GM19467 (cell line): Measurements from ENCODE around the gene PPP1R3C.

Source experiments
- ATAC-seq: cut with Tn5 transposase; IDR thresholded peaks from one replicate; pipeline ENCODE4 v1.9.1; 2021; ENCODE audit warnings: mild to moderate bottlenecking, moderate library complexity; ENCODE audit not compliant: unreplicated experiment

Gene PPP1R3C

DNA sequence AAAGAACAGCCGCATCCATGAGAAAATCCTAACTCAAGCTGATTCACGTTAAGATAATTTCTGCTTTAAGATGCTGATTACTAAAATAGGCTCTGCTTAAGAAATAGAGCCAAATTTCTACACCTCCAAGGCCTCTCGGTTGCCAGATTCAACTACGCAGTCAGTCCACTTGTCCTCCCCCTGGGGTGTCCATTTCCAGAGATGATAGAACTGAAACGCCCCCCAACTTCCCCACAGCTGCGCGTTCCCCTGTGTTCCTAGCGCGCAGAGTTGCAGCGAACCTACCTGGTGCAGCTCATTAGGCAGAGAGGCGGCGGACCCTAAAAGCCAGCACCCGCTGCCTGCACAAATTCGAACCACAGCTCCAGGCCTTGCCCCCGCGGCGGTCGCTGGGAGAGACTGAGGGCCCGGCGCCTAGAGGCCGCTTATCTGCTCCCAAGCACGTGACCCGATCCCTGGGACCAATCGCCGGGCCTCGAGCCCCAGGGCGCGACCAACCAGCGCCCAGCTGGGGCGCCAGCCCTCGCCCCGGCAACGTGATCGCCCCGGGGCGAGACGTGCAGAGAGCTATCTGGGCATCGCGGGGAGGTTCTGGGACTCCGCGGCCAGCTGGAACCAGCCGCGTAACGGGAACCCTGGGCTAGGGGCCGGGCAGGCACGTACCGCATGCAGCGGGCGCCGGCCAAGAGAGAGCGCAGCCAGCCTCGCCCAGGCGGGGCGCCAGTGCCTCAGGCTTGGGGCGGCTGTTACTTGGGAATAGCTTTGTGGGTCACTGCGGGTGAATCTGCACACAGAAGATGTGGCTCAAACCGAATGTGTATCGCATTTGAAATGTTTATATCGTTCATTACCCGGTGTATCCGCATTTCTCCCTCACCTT is at the start of gene PPP1R3C:
TSS of gene PPP1R3C (minus strand) at position 401 of the 880 bp plus-strand sequence. CDS start at position 299, 102 bp downstream.
- ATAC-seq = no peak

DNA sequence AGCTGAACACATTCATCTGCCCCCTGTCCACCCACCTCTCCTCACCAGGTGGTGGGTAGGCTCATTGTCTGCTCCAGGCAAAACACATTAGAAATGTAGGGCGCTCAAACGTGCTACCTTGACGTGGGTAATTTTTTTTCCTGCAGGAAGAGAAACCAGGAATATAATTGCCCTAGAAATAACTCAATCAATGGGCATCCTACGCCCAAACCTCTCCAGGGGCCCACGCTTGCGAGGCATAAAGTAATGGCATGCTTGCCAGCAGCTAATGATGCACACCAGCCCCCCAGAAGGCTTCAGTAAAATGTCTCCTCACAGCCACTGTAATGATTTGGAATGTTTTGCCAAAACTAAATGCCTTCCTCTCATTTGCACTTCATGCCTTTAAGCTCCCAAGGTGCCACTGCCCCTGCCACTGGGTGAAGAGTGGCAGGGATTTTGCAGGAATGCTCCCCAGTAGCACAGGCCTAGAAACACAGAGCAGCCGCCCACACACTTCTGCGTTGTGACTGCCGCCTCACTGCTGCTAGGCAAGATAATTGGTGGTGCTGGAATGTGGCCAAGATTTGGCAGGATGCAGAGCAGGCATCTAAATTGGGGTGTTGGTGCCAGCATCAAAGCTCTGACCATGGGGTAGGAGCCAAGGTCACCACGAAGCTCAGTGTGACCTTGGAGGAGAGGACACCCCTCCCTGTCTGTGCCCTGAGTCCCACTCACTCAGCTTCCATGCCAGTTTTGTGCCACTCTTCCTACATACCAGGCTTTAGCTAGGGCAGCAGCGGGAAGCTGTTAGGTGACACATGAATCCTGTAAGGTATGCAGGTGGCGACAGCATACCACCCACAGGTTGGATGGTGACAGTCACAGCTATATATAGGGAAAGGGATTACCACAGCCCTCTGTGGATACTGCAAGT is 48.7 kb upstream of the PPP1R3C start:
- ATAC-seq = no peak

DNA sequence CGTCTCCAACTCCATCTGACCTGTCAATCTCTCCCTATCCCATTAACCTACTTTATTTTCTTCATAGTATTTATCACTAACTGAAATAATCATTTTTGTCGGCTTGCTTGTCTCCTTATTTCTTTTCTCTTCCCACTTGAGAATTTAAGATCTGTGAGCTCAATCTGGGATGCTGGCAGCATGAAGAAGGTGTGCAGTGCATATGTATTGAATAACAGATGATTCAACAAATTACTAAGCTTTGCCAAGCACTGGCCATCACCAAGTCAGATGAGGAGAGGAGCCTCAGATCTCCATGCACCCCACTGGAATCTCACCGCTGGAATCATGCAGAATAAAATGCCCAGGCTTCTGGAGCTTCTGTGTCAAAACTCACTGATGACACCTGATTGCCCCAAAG is 47.6 kb upstream of the PPP1R3C start:
- ATAC-seq = no peak

DNA sequence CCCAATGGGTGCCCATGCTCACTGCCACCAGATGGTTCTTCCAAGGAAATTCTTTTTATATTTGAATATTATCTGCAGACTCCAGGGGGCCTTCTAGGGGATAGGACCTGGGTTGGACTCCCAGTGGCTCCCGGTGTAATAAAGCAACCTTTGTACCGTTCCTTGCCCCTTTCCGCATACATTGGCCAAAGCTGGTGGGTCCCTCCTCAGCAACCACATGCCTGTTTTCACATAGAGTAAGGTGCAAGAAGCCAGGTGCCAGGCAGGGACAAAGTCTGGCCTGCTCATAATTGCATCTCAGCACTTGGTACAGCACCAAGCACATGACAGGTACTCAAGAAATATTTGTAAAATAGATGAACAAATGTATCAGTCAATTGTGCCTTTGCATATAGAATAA is 46.4 kb upstream of the PPP1R3C start:
- no peak for ATAC-seq

DNA sequence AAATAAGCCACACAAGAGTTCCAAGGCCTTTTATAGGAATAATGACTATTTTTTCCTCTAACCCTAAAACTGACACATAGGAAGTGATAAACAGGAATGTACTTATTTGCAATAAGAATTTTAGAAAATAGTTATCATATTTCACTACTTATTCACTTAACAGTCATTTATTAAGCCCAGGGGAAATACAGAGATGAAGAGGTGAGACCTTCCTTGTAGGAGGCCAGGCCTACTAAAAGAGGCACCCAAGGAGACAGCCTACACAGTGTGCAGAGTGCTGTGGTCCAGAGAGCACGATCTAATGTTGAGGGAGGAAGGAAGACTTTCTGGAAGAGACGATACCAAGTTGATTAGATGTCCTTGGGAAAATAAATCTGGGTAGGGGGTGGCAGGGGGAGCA is 45.0 kb upstream of the PPP1R3C start:
- no peak for ATAC-seq

DNA sequence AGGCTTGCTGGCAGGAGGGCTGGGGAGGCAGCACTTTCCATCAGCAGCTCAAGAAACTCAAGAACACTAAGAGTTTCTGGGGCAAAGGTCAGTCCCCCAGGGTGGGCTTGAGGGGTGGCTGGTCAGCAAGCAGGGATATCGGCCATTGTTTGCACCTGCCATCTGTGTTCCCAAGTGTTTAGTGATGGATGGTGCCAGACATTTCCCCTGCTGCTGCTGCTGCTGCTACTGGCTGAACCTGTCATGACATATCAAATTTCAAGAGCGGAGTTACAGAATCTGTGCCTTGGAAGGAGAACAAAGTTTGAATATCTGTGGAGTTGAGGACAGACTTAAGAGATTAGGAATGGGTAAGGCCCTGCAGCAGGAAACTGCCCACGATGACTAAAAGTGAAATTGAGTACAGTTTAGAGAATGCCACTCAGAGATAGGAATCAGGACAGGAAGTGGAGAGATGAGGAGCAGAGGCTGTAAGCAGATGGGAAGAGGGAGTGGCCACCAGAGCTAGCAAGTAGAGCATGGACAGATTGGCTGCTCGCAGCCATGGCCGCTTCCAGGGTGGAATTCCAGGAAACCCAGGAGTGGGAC is 39.2 kb upstream of the PPP1R3C start:
- ATAC-seq = no peak

DNA sequence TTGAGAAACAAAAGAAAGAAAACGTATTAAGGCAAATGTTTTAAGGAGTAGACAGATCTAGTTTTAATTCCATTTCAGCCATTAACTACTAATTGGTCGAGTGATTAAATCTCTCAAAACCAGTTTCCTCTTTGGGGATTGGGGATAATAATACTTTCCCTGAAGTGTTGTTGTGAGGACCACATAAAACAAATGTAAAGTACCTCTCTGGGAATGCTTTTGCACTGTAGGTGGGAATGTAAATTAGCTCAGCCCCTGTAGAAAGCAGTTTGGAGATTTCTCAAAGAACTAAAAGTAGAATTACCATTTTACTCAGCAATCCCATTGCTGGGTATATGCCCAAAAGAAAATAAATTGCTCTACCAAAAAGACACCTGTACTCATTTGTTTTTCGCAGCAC is 36.0 kb upstream of the PPP1R3C start:
- ATAC-seq = no peak

DNA sequence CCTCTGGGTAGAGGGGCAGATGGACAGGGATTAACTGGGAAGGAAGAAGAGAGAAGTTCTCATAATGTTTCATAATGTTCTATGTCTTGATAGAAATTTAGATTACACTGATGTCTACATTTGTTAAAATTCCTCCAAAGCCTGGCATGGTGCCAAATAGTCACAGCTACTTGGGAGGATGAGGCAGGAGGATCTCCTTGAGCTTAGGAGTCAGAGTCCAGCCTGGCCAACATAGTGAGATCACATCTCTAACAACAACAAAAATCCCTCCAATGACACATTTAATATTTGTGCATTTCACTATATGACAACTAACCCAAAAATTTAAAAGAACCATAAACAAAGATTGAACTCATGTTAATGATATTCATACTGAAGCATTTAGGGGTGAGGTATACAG is 33.0 kb upstream of the PPP1R3C start:
- ATAC-seq = no peak

DNA sequence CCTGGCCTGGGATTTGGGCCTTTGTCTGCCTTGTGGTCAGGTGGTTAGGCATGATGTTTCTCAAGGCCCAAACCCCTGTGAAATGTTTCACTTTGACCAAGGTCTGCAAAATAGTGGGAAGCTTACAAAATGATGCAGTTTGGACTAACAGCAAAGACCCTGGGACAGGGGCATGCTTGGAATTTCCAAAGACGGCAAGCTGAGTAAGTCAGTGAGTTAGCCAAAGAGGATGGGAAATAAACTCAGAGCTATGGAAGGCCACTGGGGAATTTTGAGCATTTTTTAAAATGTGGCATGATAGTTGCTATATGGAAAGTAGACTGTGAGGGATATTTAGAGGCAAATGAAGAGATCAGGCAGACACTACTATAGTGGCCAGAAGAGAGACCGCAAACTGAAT is 31.6 kb upstream of the PPP1R3C start:
- no peak for ATAC-seq

DNA sequence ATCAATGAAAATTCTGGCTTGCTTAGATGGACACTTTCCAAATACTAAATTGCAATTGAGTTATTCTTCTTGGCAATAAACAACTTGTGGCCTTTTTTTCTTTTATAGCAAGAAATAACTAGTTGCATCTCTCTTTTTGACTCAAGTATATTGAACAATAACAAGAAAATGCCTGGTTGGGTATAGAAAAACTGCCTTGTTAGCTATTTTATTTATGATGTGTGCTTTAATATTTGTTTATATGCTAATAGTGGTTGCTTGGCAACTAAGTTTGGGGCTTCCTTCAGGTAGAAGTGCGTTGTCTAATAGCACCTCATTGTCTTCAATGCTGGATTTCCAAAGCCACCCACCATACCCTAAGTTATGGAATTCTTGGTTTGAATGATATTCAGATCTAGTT is 30.1 kb upstream of the PPP1R3C start:
- ATAC-seq = no peak

DNA sequence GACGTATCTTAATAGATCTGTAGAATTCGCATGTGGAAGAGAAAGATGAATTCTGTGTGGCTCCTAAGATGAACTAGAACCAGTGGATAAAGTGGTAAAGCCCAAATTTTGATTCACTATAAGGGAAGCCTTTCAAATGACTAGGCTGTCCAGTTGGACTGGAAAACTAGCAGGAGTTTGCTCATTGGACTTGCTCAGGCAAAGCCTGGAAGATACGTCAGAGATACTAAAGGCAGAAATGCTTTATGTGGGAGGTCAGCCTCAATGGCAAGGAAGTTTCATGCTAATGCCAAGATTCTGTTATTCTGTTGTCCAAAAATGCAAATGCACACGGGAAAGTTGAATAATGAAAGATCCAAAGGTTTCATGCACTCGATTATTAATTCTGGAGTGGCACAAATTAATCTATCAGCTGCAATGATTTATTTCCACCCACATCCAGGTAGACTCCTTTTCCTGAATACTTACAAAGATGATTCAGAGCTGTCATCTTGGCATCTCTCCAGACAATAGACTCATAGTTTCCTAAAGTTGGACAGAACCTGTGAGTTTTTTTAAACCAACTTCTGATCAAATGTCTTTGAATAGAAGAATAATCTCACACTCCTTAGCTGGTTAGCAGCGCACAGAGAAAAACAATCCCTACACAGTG is 20.5 kb upstream of the PPP1R3C start:
- no peak for ATAC-seq

DNA sequence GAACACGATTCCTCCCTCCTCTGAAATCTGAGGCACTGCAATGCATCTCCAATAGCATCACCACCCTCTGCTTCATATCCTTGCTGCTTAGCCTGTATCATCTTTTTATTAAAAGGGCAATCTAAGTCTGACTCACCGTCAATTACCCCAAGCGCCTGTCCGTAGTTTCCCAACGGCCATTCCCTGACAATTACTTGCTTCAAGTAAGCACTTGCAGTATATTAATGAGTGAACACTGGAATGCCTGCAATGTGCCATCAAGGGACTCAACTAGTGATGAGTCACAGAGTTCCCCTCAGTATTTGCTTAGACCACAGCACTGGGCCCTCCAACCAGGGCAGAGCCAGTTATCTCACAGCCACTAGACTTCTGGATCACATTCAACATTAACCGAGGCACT is 19.5 kb upstream of the PPP1R3C start:
- no peak for ATAC-seq

DNA sequence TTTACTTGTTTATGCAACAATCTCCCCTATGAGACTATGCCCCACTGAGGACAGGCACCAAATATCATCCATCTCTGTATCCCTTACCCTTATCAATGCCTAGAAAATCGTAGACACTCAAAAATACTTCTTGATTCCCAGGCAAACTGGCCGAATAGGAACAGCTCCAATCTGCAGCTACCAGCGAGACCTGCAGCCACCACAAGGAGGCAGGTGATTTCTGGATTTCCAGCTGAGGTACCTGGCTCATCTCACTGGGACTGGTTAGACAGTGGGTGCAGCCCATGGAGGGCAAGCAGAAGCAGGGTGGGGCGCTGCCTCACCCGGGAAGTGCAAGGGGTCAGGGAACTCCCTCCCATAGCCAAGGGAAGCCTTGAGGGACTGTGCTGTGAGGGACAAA is 10.8 kb upstream of the PPP1R3C start:
- ATAC-seq = no peak

DNA sequence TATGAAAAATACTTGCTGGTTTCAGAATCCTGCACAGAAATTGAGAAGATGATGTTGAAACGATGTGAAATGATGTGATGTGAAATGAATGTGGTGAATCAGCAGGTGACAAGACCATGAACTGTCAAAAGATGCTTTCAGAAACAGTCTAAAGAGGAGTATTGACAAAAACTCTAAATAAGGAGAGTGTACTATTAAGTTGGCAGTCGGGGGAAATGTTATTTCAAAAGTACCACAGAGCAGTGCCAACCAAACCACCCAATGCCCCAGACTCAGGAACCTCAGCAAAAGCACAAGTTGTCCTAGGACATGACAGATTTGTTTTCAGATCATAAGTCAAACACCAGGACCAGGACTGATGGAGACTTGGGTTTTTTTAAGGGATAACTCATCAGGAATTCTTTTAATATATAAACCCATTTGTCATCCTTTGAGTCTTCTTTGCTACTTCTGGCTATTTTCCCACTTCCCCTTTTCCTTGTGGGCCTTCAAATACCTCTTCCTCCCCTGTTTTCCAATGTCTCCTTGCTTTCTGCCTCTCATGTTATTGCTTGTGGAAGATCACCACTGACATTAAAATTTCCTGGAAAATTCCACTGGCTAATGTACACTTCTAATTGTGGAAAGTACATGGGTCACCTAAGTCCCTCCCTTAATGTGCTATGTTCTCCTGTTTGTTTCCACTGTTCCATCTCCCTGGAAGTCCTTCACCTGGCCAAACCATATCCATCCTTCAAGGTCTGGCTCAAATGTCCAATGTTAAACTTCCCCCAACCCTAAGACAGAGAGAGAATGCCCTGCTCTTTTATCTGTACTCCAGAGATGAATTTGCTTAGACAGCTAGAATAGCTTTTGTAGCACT is 10.2 kb upstream of the PPP1R3C start:
- ATAC-seq = no peak

DNA sequence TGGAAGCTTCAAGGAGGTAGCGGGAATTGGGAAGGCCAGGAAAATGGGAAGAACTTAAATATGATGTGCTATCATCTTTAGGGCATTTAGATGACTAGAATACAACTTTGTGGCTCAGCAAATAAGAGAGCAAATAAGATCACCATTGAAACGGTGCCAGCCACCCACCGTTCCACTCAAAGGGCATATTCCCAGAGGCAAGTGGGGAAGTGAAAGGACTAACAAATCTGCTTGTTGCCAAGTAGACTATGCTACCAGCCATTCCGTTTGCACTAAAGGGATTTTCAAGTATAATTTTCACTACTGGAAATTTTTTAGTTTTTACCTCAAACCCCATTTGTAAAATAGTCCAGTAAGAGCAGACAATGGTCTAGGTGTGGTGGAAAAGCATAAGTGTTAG is 4.0 kb upstream of the PPP1R3C start:
- ATAC-seq = no peak

DNA sequence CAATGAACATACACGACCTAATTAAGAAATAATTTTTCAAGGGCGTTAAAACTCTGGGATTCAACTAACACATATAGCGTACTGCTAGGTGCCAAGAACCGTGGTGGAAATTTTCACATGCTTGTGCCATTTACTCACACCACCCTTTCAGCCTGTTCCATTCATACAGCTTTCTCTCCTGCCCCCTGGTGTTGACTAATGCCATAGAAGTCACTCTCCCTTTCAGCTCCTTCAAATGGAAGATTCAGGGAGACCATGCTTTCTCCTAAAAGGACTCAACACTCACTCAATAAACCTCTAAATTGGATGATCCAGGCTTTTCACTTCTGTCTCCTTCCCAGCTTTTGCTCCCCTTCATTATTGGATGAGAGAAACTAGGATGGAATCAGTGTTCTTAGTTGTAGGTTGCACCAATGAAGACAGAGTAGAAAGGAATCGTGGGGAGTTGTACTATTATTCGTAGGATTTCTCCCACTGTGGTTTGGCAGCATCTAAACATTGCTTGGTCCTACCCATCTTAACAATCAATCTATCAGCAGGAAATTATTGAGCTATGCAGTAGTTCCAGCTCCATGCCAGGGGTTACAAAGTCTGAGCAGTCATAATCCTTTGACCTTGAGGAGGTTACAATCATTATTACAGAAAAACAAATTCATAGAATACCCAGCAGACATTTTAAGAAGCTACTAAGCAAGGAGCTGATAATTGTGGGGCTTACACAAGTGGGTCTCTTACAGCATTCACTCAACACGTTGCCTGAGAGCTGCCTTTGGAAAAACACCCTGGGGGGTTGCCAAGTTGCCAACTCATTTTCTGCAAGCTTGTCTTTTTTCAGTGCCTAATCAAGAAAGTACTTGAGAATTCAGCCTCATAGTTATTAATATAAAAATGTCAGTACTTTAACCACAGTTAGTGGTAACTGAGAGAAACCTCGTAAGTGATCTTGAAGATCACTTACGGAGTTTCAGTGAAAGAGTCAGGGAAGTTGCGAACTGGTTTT is 2.8 kb upstream of the PPP1R3C start:
- peak; percentile 51 for ATAC-seq

DNA sequence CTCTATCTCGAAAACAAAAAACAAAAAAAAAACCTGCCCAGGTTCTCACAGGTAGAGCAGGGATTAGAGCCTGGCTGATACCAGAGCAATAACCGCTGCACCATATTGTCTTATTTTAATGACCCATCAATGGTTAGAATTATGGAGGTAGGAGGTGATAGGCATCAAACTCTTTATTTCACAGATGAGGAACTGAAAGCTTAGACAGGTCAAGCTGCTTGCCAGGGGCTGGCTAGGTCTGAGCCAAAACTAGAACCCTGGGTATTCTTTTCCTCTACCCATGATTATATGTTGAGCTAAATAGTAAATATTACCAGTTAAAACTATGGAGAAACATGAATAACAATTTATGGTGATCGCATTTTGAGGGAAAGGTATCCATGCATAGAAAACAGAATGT is 2.0 kb upstream of the PPP1R3C start:
- no peak for ATAC-seq

DNA sequence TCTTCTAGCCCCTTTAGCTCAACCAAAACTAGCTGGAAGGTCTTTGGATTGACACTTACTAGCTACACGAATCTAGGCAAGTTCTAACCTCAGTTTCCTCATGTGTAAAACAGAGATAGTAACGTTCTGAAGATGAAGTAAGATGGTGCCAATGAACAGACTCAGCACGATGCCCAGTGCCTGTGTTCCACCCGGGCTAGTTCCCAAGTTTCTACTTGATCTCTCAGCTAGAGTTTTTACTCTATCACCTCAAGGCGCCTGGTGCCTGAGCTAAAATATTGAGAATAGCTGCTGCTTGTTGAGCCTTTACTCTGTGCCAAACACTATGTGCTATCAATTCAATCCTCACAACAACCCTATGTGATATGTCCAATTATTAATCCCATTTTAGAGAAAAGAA is 1.4 kb upstream of the PPP1R3C start:
- no peak for ATAC-seq

DNA sequence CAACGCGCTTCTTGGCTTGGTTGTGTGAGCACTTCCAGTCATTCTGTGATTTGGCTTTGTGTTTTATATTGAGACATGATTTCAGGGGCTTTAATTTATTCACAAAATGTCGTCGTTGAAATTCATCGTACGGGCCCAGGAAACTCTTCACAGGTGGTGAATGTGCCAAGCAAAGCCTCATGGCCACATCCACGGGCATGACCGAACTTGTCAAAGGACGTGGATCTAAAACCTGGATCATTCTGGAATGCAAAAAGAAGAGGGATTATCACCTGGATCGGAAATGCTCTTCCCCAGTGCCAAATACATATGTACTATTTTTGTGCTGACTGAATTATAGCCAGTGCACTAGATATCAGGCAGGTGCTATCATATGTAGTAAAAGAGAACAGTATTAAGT is 2.2 kb downstream of the PPP1R3C start:
- ATAC-seq = no peak
